WERI-Rb-1 (cell line): Measurements from ENCODE around the gene DROSHA.

ENCODE experiments used
- DNase-seq: peaks from one replicate; pipeline ENCODE4 v3.0.0-alpha.2; 2020
- H3K27ac ChIP-seq: fragments of 250-450 bp; sonication (Bioruptor Pico); 2 replicates; pipeline ENCODE4 v1.5.1; 2020; ENCODE audit warnings: mild to moderate bottlenecking, moderate library complexity
- H3K27me3 ChIP-seq: fragments of 250-450 bp; sonication (Bioruptor Pico); 2 replicates; pipeline ENCODE4 v1.5.1; 2021; ENCODE audit warnings: mild to moderate bottlenecking, low read depth, moderate library complexity; ENCODE audit not compliant: insufficient read depth, severe bottlenecking
- H3K36me3 ChIP-seq: fragments of 250-450 bp; sonication (Bioruptor Pico); 2 replicates; pipeline ENCODE4 v1.5.1; 2020; ENCODE audit warnings: mild to moderate bottlenecking, moderate library complexity
- H3K4me3 ChIP-seq: 2 replicates; pipeline ENCODE4 v1.5.1; 2011; ENCODE audit warnings: low read depth, mild to moderate bottlenecking, control low read depth, low read length
- H3K9me3 ChIP-seq: fragments of 250-450 bp; sonication (Bioruptor Pico); 2 replicates; pipeline ENCODE4 v1.5.1; 2021; ENCODE audit warnings: mild to moderate bottlenecking, moderate library complexity; ENCODE audit not compliant: severe bottlenecking
- CTCF ChIP-seq: IDR thresholded peaks from 2 replicates; pipeline ENCODE4 v1.5.1; 2011; ENCODE audit warnings: low read depth, mild to moderate bottlenecking, control low read depth, inconsistent platforms, low read length

DROSHA gene

DNA sequence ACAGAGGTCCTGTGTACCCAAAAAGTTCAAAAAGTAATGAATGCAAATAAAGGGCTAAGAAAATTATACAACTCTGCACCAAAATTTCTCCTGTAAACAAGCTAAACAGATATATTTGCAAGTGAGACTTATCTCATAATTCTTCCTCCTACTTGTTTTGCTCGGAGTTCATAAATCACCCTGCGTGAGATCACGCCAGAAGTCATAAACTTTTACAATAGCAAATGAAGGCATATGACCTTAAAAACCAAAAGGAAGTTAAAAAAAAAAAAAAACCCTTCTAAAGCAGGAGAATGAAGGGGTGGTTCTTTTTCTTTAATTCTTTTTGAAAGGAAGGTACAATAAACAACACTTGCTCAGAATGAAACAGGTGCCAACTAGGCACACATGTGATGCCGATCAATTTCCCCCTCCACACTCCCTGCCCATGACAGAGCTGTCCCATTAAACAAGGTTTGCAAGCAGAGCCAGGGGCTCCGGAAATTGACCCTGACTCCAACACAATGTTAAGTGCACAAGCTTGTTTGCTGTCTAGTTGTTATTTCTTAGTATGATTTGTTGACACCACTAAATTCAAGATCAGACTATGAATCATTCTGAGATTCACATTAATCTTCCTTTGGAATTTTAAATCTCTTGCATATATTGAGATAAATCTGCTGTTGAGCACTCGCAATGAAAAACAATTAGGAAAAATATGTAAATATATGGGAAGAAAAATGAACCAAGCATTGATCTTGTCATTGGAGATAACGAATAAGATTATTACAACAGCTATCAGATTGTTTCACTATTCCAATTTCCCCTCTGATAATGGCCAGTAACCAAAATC is 46.3 kb downstream of the DROSHA start:
- DNase-seq: no peak
- H3K4me3 ChIP-seq: no peak overlapping the region
- no peaks in the 10 kb centered on the region for H3K27me3 ChIP-seq
- no peaks in the 10 kb centered on the region for H3K9me3 ChIP-seq
- H3K36me3 ChIP-seq: peaks cover 75% of the 10 kb centered on the region
- no peak overlapping the region for H3K27ac ChIP-seq
- TF ChIP-seq CTCF: no peak

GRCh38 chr5:31481531-31482165 is 50.2 kb downstream of the DROSHA start:
- no peak for DNase-seq
- Histone ChIP-seq H3K27ac (no peak overlapping the region), H3K27me3 (no peaks in the 10 kb centered on the region), H3K36me3 (peaks cover 61% of the 10 kb centered on the region), H3K9me3 (no peaks in the 10 kb centered on the region), H3K4me3 (no peak overlapping the region)
- no peak for TF ChIP-seq CTCF

GRCh38 chr5:31479706-31480105 is 52.2 kb downstream of the DROSHA start:
- no peak overlapping the region for H3K27ac ChIP-seq
- H3K27me3 ChIP-seq: no peaks in the 10 kb centered on the region
- no peaks in the 10 kb centered on the region for H3K9me3 ChIP-seq
- no peak for TF ChIP-seq CTCF
- DNase-seq: no peak
- peaks cover 54% of the 10 kb centered on the region for H3K36me3 ChIP-seq
- H3K4me3 ChIP-seq: no peak overlapping the region

- Histone ChIP-seq H3K27me3 (no peaks in the 10 kb centered on the region), H3K9me3 (no peaks in the 10 kb centered on the region), H3K27ac (no peak overlapping the region), H3K4me3 (no peak overlapping the region), H3K36me3 (peaks cover 51% of the 10 kb centered on the region)
- no peak for TF ChIP-seq CTCF
- DNase-seq: no peak
These were observed 53.0 kb downstream of the DROSHA start for GRCh38 chr5:31478901-31479300.

- TF ChIP-seq CTCF: no peak
- Histone ChIP-seq H3K36me3 (peaks cover 50% of the 10 kb centered on the region), H3K9me3 (no peaks in the 10 kb centered on the region), H3K27ac (no peak overlapping the region), H3K4me3 (no peak overlapping the region), H3K27me3 (no peaks in the 10 kb centered on the region)
- no peak for DNase-seq
These were observed 53.9 kb downstream of the DROSHA start for GRCh38 chr5:31477971-31478370.

DNA sequence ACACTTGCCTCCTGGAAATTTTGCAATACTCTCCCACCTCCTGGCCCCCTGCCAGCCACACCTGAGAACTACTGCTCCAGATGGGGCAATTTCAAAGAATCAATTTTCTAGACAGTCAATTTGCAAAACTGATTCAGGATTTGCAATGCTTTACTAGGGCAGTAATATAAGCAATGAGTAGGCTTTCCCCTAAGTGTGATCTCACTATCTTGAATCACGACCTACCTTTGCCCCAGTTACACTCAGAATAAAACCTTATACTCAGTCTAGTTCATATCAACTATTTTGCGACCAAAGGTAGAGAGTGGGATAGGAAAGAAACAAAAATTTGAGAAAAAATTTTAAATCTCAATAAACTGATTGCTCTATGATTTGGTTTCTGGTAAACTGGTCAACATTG is 54.4 kb downstream of the DROSHA start:
- peaks cover 46% of the 10 kb centered on the region for H3K36me3 ChIP-seq
- DNase-seq: no peak
- H3K27me3 ChIP-seq: no peaks in the 10 kb centered on the region
- TF ChIP-seq CTCF: no peak
- H3K4me3 ChIP-seq: no peak overlapping the region
- no peaks in the 10 kb centered on the region for H3K9me3 ChIP-seq
- H3K27ac ChIP-seq: no peak overlapping the region
